ENCODE measurements around the gene RIC8A.
"Not testable (repeated sequence)": the region's sequence is repeated elsewhere in the genome, so short reads cannot be mapped to it uniquely, and the experiment has no call there.

Gene RIC8A

GRCh38 chr11:235997-236773 is 28.7 kb downstream of the RIC8A start, which contains the start of gene SIRT3:
SIRT3 (minus strand) TSS chr11:236342; CDS start chr11:236328, 14 bp downstream.
- Histone ChIP-seq H3K4me3 (ENCODE audit: low read length in 2 of 2) (peak within 1 kb of the TSS; percentile 94 to 96), H3K9me3 (ENCODE audit: control insufficient read depth in 2 of 2, low read length in 2 of 2) (no peaks in the 10 kb centered on the region), H3K27me3 (ENCODE audit: control insufficient read depth in 1 of 2, insufficient read depth in 2 of 2, low read length in 2 of 2) (no peaks in the 10 kb centered on the region), H3K36me3 (ENCODE audit: control insufficient read depth in 2 of 2, insufficient read depth in 2 of 2, low read length in 2 of 2) (peaks cover 2% of the 10 kb centered on the region in 2 donors), H3K9ac (ENCODE audit: low read length in 2 of 2) (peak within 1 kb of the TSS; percentile 93 to 96), H3K4me1 (ENCODE audit: control insufficient read depth, insufficient read depth, low read length) (peaks cover 9% of the 10 kb centered on the region), H3K27ac (ENCODE audit: low read length) (peak within 1 kb of the TSS; percentile 89)

- Histone ChIP-seq H3K4me1 (ENCODE audit: control insufficient read depth, insufficient read depth, low read length) (peaks cover 9% of the 10 kb centered on the region), H3K9ac (ENCODE audit: low read length in 2 of 2) (peak within 1 kb of the TSS; percentile 93 to 96), H3K27ac (ENCODE audit: low read length) (peak within 1 kb of the TSS; percentile 89)
These were observed 29.6 kb downstream of the RIC8A start, which contains the start of gene PSMD13 for GRCh38 chr11:236774-237767. PSMD13 (plus strand) TSS chr11:236976; CDS start chr11:237050, 74 bp downstream.

GRCh38 chr11:238346-238745 is 30.8 kb downstream of the RIC8A start:
- H3K4me3 ChIP-seq (ENCODE audit: low read length in 2 of 2); H3K4me1 ChIP-seq (ENCODE audit: control insufficient read depth, insufficient read depth, low read length); H3K27me3 ChIP-seq (ENCODE audit: control insufficient read depth in 1 of 2, insufficient read depth in 2 of 2, low read length in 2 of 2); H3K9me3 ChIP-seq (ENCODE audit: control insufficient read depth in 2 of 2, low read length in 2 of 2); H3K27ac ChIP-seq (ENCODE audit: low read length); H3K9ac ChIP-seq (ENCODE audit: low read length in 2 of 2): not testable (repeated sequence)
- H3K36me3 ChIP-seq (ENCODE audit: control insufficient read depth in 2 of 2, insufficient read depth in 2 of 2, low read length in 2 of 2): peaks cover 10% of the 10 kb centered on the region in 2 donors

More at GRCh38 chr11:236774-237767, 29.6 kb downstream of the RIC8A start, which contains the start of gene PSMD13:
- Histone ChIP-seq H3K27me3 (ENCODE audit: control insufficient read depth in 1 of 2, insufficient read depth in 2 of 2, low read length in 2 of 2) (no peaks in the 10 kb centered on the region), H3K9me3 (ENCODE audit: control insufficient read depth in 2 of 2, low read length in 2 of 2) (no peaks in the 10 kb centered on the region), H3K4me3 (ENCODE audit: low read length in 2 of 2) (peak within 1 kb of the TSS; percentile 94 to 96), H3K36me3 (ENCODE audit: control insufficient read depth in 2 of 2, insufficient read depth in 2 of 2, low read length in 2 of 2) (peaks cover 2 to 7% of the 10 kb centered on the region in 2 donors)

- Histone ChIP-seq H3K9ac (ENCODE audit: low read length in 2 of 2) (no peak overlapping the region), H3K27ac (ENCODE audit: low read length) (no peak overlapping the region), H3K27me3 (ENCODE audit: control insufficient read depth in 1 of 2, insufficient read depth in 2 of 2, low read length in 2 of 2) (no peaks in the 10 kb centered on the region), H3K36me3 (ENCODE audit: control insufficient read depth in 2 of 2, insufficient read depth in 2 of 2, low read length in 2 of 2) (peaks cover 19 to 24% of the 10 kb centered on the region in 2 donors), H3K4me1 (ENCODE audit: control insufficient read depth, insufficient read depth, low read length) (peaks cover 7% of the 10 kb centered on the region), H3K4me3 (ENCODE audit: low read length in 2 of 2) (no peak overlapping the region), H3K9me3 (ENCODE audit: control insufficient read depth in 2 of 2, low read length in 2 of 2) (no peaks in the 10 kb centered on the region)
These were observed 32.8 kb downstream of the RIC8A start for GRCh38 chr11:240315-240714.

GRCh38 chr11:241634-242033 is 34.1 kb downstream of the RIC8A start:
- Histone ChIP-seq H3K4me1 (ENCODE audit: control insufficient read depth, insufficient read depth, low read length) (peaks cover 2% of the 10 kb centered on the region), H3K27me3 (ENCODE audit: control insufficient read depth in 1 of 2, insufficient read depth in 2 of 2, low read length in 2 of 2) (no peaks in the 10 kb centered on the region), H3K4me3 (ENCODE audit: low read length in 2 of 2) (no peak overlapping the region), H3K9me3 (ENCODE audit: control insufficient read depth in 2 of 2, low read length in 2 of 2) (no peaks in the 10 kb centered on the region), H3K9ac (ENCODE audit: low read length in 2 of 2) (no peak overlapping the region), H3K36me3 (ENCODE audit: control insufficient read depth in 2 of 2, insufficient read depth in 2 of 2, low read length in 2 of 2) (peaks cover 31 to 36% of the 10 kb centered on the region in 2 donors), H3K27ac (ENCODE audit: low read length) (no peak overlapping the region)

GRCh38 chr11:244376-244775 is 36.9 kb downstream of the RIC8A start:
- Histone ChIP-seq H3K27me3 (ENCODE audit: control insufficient read depth in 1 of 2, insufficient read depth in 2 of 2, low read length in 2 of 2) (no peaks in the 10 kb centered on the region), H3K9me3 (ENCODE audit: control insufficient read depth in 2 of 2, low read length in 2 of 2) (no peaks in the 10 kb centered on the region), H3K4me1 (ENCODE audit: control insufficient read depth, insufficient read depth, low read length) (no peaks in the 10 kb centered on the region), H3K27ac (ENCODE audit: low read length) (no peak overlapping the region), H3K36me3 (ENCODE audit: control insufficient read depth in 2 of 2, insufficient read depth in 2 of 2, low read length in 2 of 2) (peaks cover 50 to 55% of the 10 kb centered on the region in 2 donors), H3K4me3 (ENCODE audit: low read length in 2 of 2) (no peak overlapping the region), H3K9ac (ENCODE audit: low read length in 2 of 2) (no peak overlapping the region)

- H3K9ac ChIP-seq (ENCODE audit: low read length in 2 of 2): no peak overlapping the region
- H3K36me3 ChIP-seq (ENCODE audit: control insufficient read depth in 2 of 2, insufficient read depth in 2 of 2, low read length in 2 of 2): peaks cover 61 to 65% of the 10 kb centered on the region in 2 donors
- H3K27ac ChIP-seq (ENCODE audit: low read length): no peak overlapping the region
- H3K27me3 ChIP-seq (ENCODE audit: control insufficient read depth in 1 of 2, insufficient read depth in 2 of 2, low read length in 2 of 2): no peaks in the 10 kb centered on the region
- no peaks in the 10 kb centered on the region for H3K4me1 ChIP-seq (ENCODE audit: control insufficient read depth, insufficient read depth, low read length)
- no peaks in the 10 kb centered on the region for H3K9me3 ChIP-seq (ENCODE audit: control insufficient read depth in 2 of 2, low read length in 2 of 2)
- no peak overlapping the region for H3K4me3 ChIP-seq (ENCODE audit: low read length in 2 of 2)
These were observed 41.6 kb downstream of the RIC8A start for GRCh38 chr11:249062-249461.

- Histone ChIP-seq H3K36me3 (ENCODE audit: control insufficient read depth in 2 of 2, insufficient read depth in 2 of 2, low read length in 2 of 2) (peaks cover 52 to 58% of the 10 kb centered on the region in 2 donors), H3K4me3 (ENCODE audit: low read length in 2 of 2) (no peak overlapping the region), H3K27ac (ENCODE audit: low read length) (no peak overlapping the region), H3K9me3 (ENCODE audit: control insufficient read depth in 2 of 2, low read length in 2 of 2) (no peaks in the 10 kb centered on the region), H3K4me1 (ENCODE audit: control insufficient read depth, insufficient read depth, low read length) (no peaks in the 10 kb centered on the region), H3K9ac (ENCODE audit: low read length in 2 of 2) (no peak overlapping the region), H3K27me3 (ENCODE audit: control insufficient read depth in 1 of 2, insufficient read depth in 2 of 2, low read length in 2 of 2) (no peaks in the 10 kb centered on the region)
These were observed 42.8 kb downstream of the RIC8A start for GRCh38 chr11:250274-250673.

GRCh38 chr11:250740-251299 is 43.3 kb downstream of the RIC8A start:
- Histone ChIP-seq H3K9ac (ENCODE audit: low read length in 2 of 2) (no peak overlapping the region), H3K27me3 (ENCODE audit: control insufficient read depth in 1 of 2, insufficient read depth in 2 of 2, low read length in 2 of 2) (no peaks in the 10 kb centered on the region), H3K36me3 (ENCODE audit: control insufficient read depth in 2 of 2, insufficient read depth in 2 of 2, low read length in 2 of 2) (peaks cover 46 to 52% of the 10 kb centered on the region in 2 donors), H3K27ac (ENCODE audit: low read length) (no peak overlapping the region), H3K9me3 (ENCODE audit: control insufficient read depth in 2 of 2, low read length in 2 of 2) (no peaks in the 10 kb centered on the region), H3K4me3 (ENCODE audit: low read length in 2 of 2) (no peak overlapping the region), H3K4me1 (ENCODE audit: control insufficient read depth, insufficient read depth, low read length) (no peaks in the 10 kb centered on the region)

GRCh38 chr11:251550-251949 is 44.0 kb downstream of the RIC8A start:
- Histone ChIP-seq H3K4me1 (ENCODE audit: control insufficient read depth, insufficient read depth, low read length) (no peaks in the 10 kb centered on the region), H3K9ac (ENCODE audit: low read length in 2 of 2) (no peak overlapping the region), H3K27ac (ENCODE audit: low read length) (no peak overlapping the region), H3K27me3 (ENCODE audit: control insufficient read depth in 1 of 2, insufficient read depth in 2 of 2, low read length in 2 of 2) (no peaks in the 10 kb centered on the region), H3K9me3 (ENCODE audit: control insufficient read depth in 2 of 2, low read length in 2 of 2) (no peaks in the 10 kb centered on the region), H3K4me3 (ENCODE audit: low read length in 2 of 2) (no peak overlapping the region), H3K36me3 (ENCODE audit: control insufficient read depth in 2 of 2, insufficient read depth in 2 of 2, low read length in 2 of 2) (peaks cover 40 to 46% of the 10 kb centered on the region in 2 donors)

Measured in stomach smooth muscle (tissue), 2 donors.